ENCODE data around the gene TSPAN5.
A peak's percentile ranks its signal among the peaks of the same experiment; 100 is the strongest.
"Not testable (repeated sequence)": the region's sequence is repeated elsewhere in the genome, so short reads cannot be mapped to it uniquely, and the experiment has no call there.

The TSPAN5 gene

DNA sequence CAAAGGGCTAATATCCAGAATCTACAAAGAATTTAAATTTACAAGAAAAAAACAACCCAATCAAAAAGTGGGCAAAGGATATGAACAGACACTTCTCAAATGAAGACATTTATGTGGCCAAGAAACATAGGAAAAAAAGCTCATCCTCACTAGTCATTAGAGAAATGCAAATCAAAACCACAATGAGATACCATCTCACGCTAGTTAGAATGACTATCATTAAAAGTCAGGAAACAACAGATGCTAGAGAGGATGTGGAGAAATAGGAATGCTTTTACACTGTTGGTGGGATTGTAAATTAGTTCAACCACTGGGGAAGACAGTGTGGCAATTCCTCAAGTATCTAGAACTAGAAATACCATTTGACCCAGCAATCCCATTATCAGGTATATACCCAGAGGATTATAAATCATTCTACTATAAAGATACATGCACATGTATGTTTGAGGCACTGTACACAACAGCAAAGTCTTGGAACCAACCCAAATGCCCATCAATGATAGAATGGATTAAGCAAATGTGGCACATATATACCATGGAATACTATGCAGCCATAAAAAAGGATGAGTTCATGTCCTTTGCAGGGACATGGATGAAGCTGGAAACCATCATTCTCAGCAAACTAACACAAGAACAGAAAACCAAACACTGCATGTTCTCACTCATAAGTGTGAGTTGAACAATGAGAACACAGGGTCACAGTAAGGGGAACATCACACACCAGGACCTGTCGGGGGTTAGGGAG, 197.1 kb downstream of the TSPAN5 start:
- in situ Hi-C loops (cut with MboI; ENCODE audit: low pct_unique_long_range_greater_than_20kb, low sequenced_read_pairs); DNase-seq: not testable (repeated sequence)

DNA sequence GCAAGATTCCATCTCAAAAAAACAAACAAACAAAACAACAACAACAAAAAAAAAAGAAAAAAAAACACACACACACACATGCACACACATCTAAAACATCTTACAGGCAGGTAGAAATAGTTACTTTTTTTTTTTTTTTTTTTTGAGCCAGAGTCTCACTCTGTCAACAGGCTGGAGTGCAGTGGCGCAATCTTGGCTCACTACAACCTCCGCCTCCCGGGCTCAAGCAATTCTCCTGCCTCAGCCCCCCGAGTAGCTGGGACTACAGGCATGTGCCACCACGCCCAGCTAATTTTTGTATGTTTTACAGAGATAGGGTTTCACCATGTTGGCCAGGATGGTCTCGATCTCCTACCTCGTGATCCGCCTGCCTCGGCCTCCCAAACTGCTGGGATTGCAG, 201.0 kb downstream of the TSPAN5 start:
- in situ Hi-C loops (cut with MboI; ENCODE audit: low pct_unique_long_range_greater_than_20kb, low sequenced_read_pairs); DNase-seq: not testable (repeated sequence)

GRCh38 chr4:98452091-98452490, 206.3 kb downstream of the TSPAN5 start:
- no peak for DNase-seq
- in situ Hi-C loops (cut with MboI; ENCODE audit: low pct_unique_long_range_greater_than_20kb, low sequenced_read_pairs), result no loop called here

GRCh38 chr4:98448908-98449307, 209.5 kb downstream of the TSPAN5 start:
- in situ Hi-C loops (cut with MboI; ENCODE audit: low pct_unique_long_range_greater_than_20kb, low sequenced_read_pairs), result no loop called here
- no peak for DNase-seq

GRCh38 chr4:98447648-98448047, 210.8 kb downstream of the TSPAN5 start:
- no peak for DNase-seq
- in situ Hi-C loops (cut with MboI; ENCODE audit: low pct_unique_long_range_greater_than_20kb, low sequenced_read_pairs), result no loop called here

DNA sequence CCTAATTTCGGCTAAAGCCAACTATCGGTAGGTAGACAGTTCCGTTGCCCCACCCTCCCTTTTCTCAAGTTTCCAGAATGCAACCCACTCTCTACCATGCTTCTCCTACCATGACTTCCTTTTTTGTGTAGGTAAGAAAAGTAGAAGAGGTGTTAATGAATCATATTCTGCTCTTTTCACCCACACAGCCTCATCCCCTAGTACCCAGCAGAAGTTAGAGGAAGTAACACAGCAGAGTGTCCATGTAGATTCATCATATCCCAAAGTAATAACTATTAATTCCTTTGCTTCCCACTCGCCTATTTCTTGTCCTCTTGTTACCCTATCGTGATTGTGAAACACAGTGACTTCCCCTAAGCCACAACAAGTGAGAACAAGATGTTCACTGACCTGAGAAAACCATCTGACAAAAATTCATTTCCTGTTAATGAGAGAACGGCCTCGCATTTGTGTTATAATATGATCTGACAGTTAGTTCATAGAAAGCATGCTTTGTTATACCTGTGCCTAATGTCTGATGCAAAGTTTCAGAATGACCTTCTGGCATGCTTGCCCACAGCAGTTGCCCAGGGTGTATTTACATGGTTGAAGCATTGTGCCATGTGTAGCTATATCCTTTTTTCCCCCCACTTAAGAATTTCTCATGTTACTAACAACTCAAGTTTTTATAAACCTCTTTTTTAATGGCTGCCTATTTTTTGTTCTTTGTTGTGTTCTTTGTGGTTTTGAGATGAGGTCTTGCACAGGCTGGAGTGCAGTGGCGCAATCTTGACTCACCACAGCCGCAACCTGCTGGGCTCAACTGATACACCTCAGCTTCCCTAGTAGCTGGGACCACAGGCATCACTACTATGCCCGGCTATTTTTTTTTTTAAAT, 211.7 kb downstream of the TSPAN5 start:
- in situ Hi-C loops (cut with MboI; ENCODE audit: low pct_unique_long_range_greater_than_20kb, low sequenced_read_pairs), result no loop called here

GRCh38 chr4:98444371-98444770, 214.0 kb downstream of the TSPAN5 start:
- in situ Hi-C loops (cut with MboI; ENCODE audit: low pct_unique_long_range_greater_than_20kb, low sequenced_read_pairs), result no loop called here
- no peak for DNase-seq

More for the DNA sequence above, 211.7 kb downstream of the TSPAN5 start:
- peak; percentile 71 for DNase-seq

DNA sequence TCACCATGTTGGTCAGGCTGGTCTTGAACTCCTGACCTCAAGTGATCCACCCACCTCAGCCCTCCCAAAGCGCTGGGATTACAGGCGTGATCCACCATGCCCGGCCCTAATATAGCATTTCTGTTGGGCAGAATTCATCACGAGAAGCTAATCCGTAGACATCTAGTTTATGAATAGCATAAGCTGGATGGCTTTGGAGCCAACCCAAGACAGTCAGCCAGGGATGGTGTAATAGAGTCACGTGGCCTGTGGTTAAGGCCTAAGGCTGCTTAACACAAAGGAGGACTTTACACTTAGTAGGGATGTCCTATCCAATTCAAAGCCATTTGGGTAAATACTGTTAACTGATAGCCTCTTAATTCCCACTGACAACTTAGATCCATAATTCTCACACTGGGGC, 223.6 kb downstream of the TSPAN5 start:
- DNase-seq, result no peak
- in situ Hi-C loops (cut with MboI; ENCODE audit: low pct_unique_long_range_greater_than_20kb, low sequenced_read_pairs), result no loop called here

- DNase-seq, result no peak
- in situ Hi-C loops (cut with MboI; ENCODE audit: low pct_unique_long_range_greater_than_20kb, low sequenced_read_pairs), result no loop called here
Measured at GRCh38 chr4:98433691-98434090, 224.7 kb downstream of the TSPAN5 start.

GRCh38 chr4:98430708-98431403, 227.6 kb downstream of the TSPAN5 start:
- DNase-seq, result no peak
- in situ Hi-C loops (cut with MboI; ENCODE audit: low pct_unique_long_range_greater_than_20kb, low sequenced_read_pairs), result no loop called here

- DNase-seq, result no peak
- in situ Hi-C loops (cut with MboI; ENCODE audit: low pct_unique_long_range_greater_than_20kb, low sequenced_read_pairs), result no loop called here
Measured at GRCh38 chr4:98423009-98423408, 235.4 kb downstream of the TSPAN5 start.

GRCh38 chr4:98421111-98421510, 237.3 kb downstream of the TSPAN5 start:
- no peak for DNase-seq
- in situ Hi-C loops (cut with MboI; ENCODE audit: low pct_unique_long_range_greater_than_20kb, low sequenced_read_pairs), result no loop called here
